ENCODE measurements around the gene DTX3.

GRCh38 chr12:57606821-57607220, 2.2 kb downstream of the DTX3 start:
- TF ChIP-seq EP300 (conservative IDR thresholded peaks at IDR 0.05; ENCODE audit: poor library complexity, severe bottlenecking) (no peak), CTCF (IDR thresholded peaks at IDR 0.05; ENCODE audit: poor library complexity, severe bottlenecking) (no peak), REST (IDR thresholded peaks at IDR 0.05; ENCODE audit: borderline replicate concordance) (no peak)
